HS-5 (cell line): Measurements from ENCODE around the gene VAV3.

Experiments
- DNase-seq: peaks from one replicate; pipeline ENCODE4 v3.0.0-alpha.2; 2012; ENCODE audit warnings: low read depth

VAV3 gene

GRCh38 chr1:107789817-107790524 is 175.0 kb downstream of the VAV3 start:
- DNase-seq, result no peak

- DNase-seq, result no peak
These were observed 176.5 kb downstream of the VAV3 start for GRCh38 chr1:107788206-107789202.

- DNase-seq, result no peak
These were observed 177.7 kb downstream of the VAV3 start for GRCh38 chr1:107787299-107787698.

- DNase-seq, result no peak
These were observed 178.7 kb downstream of the VAV3 start for GRCh38 chr1:107786203-107786845.

GRCh38 chr1:107785496-107786202 is 179.3 kb downstream of the VAV3 start:
- no peak for DNase-seq

- DNase-seq, result peak; percentile 24
These were observed 182.6 kb downstream of the VAV3 start for GRCh38 chr1:107782217-107782845.

- no peak for DNase-seq
These were observed 183.7 kb downstream of the VAV3 start for GRCh38 chr1:107781245-107781644.

GRCh38 chr1:107777664-107778047 is 187.3 kb downstream of the VAV3 start:
- no peak for DNase-seq

GRCh38 chr1:107776900-107777663 is 187.9 kb downstream of the VAV3 start:
- DNase-seq, result no peak

- no peak for DNase-seq
These were observed 193.6 kb downstream of the VAV3 start for GRCh38 chr1:107771377-107771776.

GRCh38 chr1:107767156-107767582 is 197.8 kb downstream of the VAV3 start:
- no peak for DNase-seq

- no peak for DNase-seq
These were observed 198.4 kb downstream of the VAV3 start for GRCh38 chr1:107766533-107766932.

- DNase-seq, result no peak
These were observed 202.1 kb downstream of the VAV3 start for GRCh38 chr1:107762751-107763390.

- no peak for DNase-seq
These were observed 204.9 kb downstream of the VAV3 start for GRCh38 chr1:107760065-107760464.

- peak; percentile 56 for DNase-seq
These were observed 214.5 kb downstream of the VAV3 start for GRCh38 chr1:107750364-107750959.

GRCh38 chr1:107748531-107748930 is 216.4 kb downstream of the VAV3 start:
- no peak for DNase-seq

GRCh38 chr1:107741242-107741641 is 223.7 kb downstream of the VAV3 start:
- no peak for DNase-seq

- no peak for DNase-seq
These were observed 224.4 kb downstream of the VAV3 start for GRCh38 chr1:107740579-107740978.

- no peak for DNase-seq
These were observed 225.3 kb downstream of the VAV3 start for GRCh38 chr1:107739651-107740050.

- DNase-seq, result no peak
These were observed 225.8 kb downstream of the VAV3 start for GRCh38 chr1:107739201-107739600.
